Astrocyte (in vitro differentiated cells and primary cell): ENCODE results near the gene PPP2R2C.

Source experiments
- CTCF ChIP-seq: IDR thresholded peaks from 2 replicates; pipeline ENCODE4 v1.5.1; 2011; ENCODE audit warnings: low read depth, mild to moderate bottlenecking, inconsistent platforms, low read length, moderate library complexity; ENCODE audit not compliant: insufficient read depth
- EZH2 ChIP-seq: IDR thresholded peaks from 2 replicates; pipeline ENCODE4 v1.6.1; 2012; ENCODE audit warnings: mild to moderate bottlenecking, low read length, inconsistent platforms; ENCODE audit not compliant: insufficient read depth

GRCh38 chr4:6408263-6408662 lies 64.2 kb downstream of the PPP2R2C start:
- no peak for TF ChIP-seq CTCF
- no peak for TF ChIP-seq EZH2
